ENCODE measurements around the gene PRKCB.

Gene PRKCB

DNA sequence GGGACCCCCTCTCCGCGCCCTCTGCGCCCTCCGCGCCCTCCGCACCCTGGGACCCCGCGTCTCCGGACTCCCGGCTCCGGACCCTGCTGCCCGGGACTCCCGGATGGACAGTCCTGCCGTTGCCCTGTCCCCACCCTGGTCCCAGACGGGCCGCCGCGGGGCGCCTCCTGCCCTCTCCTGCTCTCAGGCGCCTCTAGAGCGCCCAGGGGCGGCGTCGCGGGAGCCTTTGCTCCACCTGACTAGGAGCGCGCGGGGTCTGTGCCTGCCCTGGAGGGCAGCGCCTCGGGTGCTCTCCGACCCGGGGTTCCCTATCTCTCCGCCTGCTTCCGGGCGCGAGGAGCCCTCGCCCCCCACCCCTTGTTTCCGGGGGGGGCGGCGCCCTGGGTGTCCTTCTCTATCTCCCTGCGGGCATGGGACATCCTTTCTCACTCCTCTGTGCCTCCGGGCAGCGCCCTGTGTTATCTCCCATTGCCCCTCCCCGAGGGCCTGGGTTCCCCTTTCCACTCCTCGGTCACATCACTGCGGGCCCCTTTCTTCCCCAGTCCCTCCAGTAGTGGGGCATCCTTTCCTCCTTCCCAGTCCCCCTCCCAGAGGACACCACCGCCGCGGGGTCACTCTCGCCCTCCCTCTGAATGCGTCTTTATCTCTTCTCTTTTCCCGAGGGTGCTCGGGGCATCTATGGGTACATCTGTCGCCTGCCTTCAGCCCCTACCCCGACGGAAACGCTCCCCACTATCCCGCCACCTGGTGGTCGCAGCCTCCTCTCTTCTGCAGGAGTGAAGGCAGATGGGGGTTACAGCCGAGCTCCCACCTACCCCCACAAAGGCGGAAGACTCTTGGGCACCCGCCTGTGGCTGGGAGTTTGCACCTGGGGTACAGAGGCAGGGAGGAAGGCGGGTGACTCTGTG is 875 bp downstream of the PRKCB start:
- DNase-seq (ENCODE audit: low spot score), result no peak

DNA sequence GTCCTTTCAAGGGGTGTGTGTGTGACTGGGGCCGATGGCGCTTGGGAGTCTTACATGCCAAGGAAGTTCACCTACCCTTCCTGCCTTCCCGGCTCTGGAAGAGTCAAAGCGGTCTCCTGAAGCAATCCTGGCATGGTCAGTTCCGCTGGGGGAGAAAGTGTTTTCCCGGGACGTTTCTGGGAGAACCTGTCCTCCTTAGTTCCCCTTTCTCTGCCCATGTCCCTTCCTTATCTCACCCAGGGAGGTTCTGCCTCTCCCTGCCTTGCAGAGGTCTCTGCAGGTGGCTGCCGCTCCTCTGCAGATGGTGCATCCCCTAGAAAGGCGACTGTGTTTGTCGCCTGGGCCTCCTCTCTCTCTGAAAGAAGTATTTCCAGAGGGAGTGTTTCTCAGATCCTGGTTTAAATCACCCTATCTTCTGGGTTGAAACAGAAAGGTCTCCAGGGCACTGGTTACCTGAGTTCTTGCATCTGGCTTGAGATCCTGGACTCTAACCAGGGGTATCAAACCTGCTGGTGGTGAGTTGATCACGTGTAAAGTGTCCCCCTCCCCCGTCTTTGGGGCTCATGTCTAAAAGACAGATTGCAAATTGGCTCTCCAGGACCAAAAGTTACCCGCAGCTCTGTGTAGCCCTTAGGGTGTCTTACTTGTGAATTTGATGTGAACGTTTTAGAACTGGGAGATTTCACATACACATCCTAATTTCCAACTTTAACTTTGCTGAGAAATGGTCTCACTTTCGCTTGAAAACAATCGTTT is 1.9 kb downstream of the PRKCB start:
- DNase-seq (ENCODE audit: low spot score), result no peak

DNA sequence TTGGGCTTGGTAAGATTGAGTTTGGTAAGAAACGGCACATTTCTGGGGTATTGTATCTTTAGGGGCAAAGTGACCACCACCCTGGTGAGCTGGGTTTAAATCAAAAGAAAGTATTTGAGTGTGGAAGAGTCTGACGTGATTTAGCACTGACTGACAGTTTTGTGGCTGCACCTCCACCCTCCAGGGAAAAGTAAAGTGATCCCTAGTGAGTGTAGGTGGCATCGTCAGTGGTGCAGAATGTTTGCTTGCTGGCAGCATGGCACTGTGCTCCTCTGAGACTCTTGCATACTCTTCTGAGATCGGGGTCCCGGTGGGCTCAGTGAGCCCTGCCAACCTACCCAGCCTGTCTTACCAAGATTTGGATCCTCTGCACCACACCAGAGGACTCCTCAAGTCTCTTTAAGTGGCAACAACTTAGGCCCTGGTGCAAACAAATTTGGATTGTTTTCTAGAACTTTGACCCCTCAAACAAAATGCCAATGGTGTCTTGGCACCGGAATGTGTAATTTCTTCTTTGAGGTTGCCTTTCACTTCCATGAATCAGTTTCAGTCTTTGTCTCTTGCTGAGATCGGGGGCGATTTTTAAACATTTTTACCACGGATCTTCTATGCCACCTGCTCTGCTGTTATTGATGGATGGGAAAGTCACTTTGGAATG is 2.8 kb downstream of the PRKCB start:
- DNase-seq (ENCODE audit: low spot score), result no peak

DNA sequence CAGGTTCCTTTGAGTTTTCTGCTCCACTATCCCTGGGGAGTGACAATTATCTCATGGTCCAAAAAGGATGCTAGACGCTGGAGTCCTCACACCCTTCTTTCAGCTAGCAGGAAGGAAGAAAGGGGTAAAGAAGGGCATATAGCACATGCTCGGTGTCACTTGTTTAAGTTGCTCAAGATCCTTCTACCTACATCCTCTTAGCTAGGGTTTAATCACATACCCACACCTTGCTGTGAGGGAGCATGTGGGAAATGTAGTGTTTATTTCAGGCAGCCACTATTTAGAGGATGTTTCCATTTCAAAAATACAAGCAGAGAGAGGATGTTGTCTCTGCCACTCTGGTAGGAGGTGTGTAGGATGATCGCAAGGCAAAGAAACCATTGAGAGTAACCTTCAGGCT is 4.5 kb downstream of the PRKCB start:
- no peak for DNase-seq (ENCODE audit: low spot score)

DNA sequence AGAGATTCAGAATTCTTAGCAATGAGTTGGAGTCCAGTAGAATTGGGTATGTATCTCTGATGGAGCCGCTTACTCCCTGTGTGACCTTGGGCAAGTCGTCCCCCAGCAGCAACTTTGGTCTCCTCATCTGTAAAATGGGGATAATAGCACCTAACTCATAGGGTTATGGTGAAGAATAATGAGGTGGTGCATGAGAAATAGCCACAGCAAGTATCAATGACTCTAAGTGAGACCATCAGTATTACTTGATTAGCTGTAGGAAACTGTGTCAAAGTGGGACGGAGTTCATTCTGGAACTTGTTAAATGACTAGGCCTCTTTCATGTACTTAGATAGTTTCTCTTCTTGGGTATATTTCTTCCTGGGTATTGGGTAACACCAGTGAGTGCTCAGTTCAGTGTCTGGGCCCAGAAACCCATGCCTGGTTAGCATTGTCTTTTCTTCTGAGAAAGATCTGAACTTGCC is 6.4 kb downstream of the PRKCB start:
- no peak for DNase-seq (ENCODE audit: low spot score)

DNA sequence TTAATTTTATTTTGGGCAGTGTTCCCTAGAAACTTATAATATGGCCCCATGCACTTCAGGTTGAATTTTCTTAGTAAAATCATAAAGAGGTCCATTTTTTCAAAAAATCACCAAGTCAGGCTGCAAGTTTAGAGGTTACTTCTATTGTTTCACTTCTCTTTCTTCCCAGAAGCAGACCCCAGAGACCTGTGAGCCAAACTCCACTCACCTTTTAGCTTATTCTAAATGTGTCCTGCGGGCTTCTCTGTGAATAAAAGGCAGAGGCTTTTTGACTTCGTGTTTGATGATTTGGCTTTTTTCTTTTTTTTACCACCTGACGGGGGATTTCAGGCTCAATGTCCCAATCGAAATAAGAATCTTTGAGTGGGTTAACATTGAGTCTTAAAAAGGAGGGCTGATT is 7.4 kb downstream of the PRKCB start:
- no peak for DNase-seq (ENCODE audit: low spot score)

DNA sequence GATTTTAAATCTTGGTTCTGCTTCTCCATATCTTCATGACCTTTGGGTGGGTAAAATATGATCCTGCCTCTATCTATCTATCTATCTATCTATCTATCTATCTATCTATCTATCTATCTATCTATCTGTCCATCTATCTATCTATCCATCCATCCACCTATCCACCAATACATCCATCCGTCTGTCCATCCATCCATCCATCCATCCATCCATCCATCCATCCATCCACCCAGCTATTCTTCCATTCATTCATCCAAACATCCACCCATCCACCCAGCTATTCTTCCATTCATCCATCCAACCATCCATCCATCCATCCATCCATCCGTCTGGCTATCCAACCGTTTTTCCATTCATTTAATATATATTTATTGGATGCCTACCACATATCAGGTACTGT is 11.5 kb downstream of the PRKCB start:
- DNase-seq (ENCODE audit: low spot score), result no peak

DNA sequence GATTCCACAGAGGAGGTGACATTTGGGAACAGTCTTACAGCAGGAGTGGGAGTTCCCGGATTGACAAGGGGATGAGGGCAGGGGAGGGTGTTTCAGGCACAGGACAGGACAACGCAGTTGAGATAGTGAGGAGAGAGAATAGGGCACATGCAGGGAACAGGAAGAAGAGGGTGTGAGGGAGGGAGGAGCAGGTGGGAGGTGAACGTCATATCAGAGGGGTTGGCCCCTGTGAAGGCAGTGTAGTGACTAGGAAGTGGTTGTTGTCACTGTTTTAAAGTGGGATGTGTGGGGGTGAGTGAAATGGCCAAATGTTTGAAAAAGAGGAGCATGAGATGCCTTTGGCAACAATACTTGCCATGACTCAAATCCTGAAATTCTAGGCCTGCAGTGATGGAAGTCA is 12.2 kb downstream of the PRKCB start:
- DNase-seq (ENCODE audit: low spot score), result no peak

DNA sequence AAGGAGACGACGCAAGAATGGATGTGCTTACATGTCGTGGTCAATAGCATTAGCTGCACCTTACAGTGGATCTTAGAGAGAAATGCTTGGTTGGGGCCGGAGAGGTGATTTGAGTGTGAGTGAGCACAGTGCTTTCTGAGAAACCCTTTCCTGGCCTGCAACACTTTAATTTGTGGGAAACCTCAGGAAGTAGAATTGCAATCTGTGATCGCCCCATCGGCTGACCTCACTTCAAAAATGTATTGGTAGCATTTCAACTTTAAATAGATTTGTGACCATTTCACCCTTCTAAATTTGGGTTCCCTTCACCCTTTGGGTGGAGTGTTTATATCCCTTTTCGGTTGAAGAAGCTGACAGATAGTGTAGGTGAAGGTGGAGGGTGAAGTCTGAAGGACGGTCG is 13.2 kb downstream of the PRKCB start:
- DNase-seq (ENCODE audit: low spot score), result no peak

DNA sequence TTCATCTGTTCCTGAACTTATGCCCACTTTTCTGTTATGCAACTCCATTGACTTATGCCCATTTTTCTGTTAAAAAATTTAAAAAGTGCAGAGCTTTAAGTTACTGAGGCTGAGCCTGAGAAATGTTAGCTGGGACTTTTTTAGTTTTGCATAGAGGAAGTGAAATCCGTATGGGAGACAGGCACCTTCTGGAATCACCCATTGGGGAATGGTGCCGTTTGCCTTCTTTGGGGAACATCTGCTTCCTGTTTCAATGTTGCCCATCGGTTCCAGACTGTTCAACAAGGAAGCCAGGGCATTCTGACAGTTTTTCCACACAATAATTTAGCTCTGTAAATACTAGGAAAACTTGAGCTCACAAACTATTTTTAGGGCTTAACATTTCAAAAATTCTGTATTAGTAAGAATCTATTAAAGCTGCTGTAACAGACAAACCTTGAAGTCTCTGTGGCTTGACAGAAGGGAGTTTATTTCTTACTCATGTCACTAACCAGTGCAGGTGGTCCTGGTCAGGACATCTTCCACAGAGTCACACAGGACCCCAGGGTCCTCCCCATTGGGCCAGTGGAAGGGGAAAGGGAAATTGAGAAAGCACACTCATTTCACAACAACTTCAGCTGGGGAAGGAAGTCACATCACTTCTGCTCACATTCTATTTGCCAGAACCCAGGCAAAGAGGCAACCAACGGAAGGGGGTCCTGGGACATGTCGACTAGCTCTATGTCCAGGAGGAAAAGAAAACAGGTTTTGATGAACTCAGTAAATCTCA is 17.2 kb downstream of the PRKCB start:
- no peak for DNase-seq (ENCODE audit: low spot score)

DNA sequence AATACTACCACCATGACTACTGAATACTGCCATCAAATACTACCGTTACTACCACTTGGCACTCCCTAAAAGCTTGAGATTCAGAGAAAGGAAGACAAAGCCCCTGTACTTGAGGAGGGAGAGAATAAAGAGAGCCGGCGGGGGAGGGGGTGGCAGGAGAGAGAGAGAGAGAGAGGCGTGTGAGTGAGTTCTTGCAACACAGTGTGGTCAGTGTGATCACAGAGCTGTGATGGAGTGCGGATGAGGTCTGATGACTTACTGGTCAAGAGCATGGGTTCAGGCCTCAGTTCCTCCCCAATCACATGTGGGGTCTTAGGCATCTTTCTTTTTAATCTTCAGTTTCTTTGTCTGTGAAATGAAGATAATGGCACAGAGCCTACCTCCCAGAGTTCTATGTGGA is 19.2 kb downstream of the PRKCB start:
- no peak for DNase-seq (ENCODE audit: low spot score)

DNA sequence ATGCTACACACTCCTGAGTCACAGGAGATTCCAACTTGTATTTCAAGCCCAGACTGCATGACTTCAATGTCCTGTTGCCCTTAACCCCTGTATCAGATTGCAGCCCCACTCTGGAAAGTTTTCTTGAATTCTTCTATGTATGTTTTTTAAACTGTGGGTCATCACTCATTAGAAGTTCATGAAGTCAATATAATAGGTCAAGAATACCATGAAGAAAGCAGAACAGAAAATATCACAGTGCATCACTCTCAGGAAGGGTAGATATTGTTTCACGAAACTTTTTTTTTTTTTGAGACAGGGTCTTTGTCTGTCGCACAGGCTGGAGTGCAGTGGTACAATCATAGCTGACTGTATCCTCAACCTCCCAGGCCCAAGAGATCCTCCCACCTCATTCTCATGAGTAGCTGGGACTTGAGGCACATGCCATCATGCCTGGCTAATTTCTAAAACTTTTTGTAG is 20.5 kb downstream of the PRKCB start:
- DNase-seq (ENCODE audit: low spot score), result no peak

DNA sequence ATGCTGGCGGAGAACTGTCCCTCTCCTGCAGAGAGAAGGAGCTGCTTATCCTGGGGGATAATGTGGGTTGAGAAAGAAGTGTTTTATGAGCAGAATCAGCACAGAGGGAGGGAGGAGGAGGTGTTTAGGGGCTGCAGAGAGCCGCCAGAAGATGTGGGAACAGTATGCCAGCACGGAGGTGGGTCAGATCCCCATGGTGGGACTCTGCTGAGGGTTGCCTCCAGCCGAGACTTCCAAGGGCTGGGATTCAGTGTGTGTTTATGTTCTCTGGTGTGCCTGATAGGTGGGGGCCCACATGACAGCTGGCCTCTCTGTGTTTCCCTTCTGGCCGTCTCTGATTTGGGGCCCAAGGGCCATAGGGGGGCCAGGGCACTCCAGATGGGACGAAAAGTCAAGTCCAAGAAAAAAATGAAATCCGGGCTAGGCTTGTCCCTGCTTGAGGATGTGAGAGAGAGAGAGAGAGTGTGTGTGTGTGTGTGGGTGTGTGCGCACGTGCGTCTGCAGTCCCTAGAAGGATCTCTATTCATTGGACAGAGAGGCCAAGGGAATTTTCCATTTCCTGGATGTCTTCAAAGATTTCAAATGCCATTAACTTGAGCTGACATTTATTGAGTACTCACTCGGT is 21.6 kb downstream of the PRKCB start:
- DNase-seq (ENCODE audit: low spot score), result no peak

DNA sequence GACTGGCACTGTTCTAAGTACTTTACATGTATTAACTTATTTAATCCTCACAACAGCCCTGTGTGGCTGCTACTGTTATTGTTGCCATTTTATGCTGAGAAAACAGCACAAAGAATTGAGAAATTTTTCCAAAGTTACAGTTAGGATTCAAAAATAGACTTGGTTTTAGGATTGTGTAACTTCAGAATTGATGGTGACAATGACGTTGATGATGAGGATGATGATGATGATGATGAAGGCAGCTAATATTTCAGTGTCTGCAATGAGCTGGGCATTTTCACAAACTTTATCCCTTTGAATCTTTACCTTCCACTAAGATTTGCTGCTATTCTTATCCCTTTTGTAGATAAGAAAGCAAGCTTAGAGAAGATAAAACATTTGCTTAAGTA is 22.1 kb downstream of the PRKCB start:
- DNase-seq (ENCODE audit: low spot score), result no peak

DNA sequence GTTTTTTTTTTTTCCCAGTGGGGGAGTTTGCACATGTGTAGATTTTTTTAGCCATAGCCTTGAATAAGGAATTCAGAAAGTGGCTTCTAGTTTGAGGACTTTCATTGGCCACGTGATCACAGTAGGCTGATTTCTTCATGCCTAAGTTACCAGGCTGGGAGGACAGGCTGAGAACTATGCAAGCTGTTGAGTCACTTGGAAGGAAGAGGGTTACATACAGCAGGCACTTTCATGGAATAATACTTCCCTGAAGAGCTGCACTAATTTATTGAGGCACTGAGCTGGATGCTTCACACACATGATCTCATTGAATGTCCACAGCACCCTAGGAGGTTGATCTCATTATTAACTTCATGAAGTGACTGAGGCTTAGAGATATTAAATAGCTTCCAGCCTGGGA is 22.8 kb downstream of the PRKCB start:
- no peak for DNase-seq (ENCODE audit: low spot score)

DNA sequence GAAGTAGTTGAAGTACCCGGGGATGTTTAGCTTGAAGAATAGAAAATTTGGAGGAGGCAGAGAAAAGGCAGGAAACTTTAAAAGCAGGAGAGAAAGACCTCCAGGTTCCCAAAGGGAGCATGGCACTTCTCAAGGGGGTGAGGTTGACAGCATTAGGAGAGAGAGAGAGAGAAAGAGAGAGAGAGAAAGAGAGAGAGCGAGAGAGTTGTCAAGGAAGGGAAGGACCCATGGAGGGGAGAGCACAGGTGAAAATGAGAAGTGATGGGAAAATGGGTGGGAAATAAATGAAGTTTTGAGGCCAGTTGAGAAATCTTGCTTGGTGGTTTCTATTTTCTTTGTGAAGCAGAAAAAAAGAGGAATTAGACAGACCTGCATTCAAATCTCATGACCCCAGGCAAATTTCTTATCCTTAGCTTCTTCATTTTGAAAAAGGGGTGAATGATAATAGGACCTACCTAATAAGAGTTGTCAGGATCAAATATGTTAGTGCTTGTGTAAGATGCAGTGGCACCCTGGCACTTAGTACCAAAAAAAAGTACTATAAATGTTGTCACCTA is 24.0 kb downstream of the PRKCB start:
- no peak for DNase-seq (ENCODE audit: low spot score)

DNA sequence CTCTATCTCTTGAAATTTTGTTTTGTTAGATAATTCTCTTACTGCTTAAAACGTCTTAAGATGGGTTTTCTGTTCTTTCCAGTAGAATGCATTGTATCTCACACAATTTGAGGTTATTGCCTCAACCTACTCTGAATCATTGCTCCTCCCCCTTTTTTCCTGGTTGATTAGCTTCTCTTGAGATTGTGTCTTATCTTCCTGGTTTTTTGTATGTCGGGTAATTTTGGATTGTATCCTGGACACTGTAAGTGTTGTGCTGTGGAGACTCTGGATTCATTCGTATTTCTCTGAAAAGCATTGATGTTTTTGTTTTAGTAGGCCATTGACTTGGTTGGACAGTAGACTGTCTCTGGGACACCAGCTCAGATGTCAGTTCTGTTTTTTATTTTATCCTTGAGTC is 26.1 kb downstream of the PRKCB start:
- no peak for DNase-seq (ENCODE audit: low spot score)

DNA sequence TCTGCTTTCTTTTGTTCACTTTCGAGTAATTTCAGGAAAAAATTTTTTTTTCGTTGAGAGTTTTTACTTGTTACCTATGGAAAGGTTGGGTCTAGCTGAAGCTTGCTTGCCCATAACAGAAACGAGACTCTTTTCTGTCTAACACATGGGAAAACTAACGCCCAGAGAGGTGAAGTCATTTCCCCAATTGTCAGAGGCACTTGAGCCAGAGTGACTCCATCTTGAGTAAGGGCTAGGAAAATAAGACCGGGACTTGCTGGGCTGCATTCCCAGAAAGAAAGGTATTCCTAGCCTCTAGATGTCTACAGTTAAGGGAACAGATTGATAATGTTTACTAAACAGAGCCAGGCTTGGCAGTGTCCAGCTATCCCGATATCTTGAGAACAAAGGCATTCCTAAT is 26.8 kb downstream of the PRKCB start:
- no peak for DNase-seq (ENCODE audit: low spot score)

DNA sequence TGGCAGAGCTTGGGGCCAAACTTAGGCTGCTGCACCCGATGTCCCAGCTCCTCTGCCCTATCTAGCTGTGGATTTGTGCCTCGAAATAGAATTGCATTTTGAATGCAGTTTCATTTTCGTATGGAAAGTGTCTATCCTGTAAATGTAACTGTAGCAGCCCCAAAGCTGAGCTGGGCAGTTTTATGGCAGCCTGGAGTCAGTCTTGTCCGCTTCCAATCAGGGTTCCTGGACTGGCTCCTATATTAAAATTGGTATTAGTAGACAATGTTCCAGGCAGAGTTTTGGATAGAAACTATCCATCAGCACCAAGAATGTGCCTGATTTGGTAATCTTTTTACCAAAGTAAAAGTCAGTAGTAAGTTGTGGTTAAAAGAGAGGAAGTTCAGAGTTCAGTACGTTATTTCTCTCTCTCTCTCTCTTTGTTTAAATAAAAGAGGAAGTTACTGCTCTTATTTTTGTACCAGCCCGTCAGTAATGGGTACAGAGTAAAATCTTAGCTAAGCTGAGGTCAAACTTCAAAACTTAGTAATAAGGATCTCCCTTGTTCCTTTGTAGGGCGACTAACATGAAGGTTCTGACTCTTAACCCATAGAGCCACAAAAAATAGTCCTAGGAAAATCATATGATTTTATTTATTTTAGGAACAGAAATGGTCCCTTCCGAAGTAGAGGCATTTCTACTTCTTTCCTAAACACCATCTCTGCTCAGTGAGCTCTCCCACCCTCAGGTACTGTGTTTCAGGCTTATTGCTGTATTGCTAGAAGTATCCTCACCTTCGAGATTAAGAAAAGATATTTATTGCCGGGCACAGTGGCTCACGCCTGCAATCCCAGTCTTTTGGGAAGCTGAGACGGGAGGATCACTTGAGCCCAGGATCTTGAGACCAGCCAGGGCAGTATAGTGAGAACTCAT is 28.0 kb downstream of the PRKCB start:
- DNase-seq (ENCODE audit: low spot score), result no peak

DNA sequence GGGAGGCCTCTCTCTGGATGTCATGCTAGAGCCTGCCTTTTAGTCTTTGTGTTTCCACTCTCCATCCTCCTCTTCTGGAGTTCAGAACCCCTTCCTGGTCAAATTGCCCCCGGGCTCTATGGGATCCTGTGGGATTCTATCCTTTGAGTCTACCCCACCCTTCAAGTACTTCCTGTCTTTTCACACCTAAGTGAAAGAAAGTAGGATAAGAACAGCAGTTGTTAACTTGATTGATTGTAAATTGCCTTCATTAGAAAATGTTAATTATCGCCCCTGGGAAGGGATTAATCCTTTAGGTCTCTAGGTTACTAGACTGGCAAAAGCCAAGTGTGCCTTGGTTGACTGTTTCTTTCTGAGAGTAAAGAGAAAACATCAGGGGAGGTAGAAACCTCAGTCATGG is 30.1 kb downstream of the PRKCB start:
- DNase-seq (ENCODE audit: low spot score), result no peak

All from LoVo (cell line).